Fibroblast of skin of abdomen (primary cell): ENCODE data around the gene C2CD4A.

Experiments used
- DNase-seq: peaks from one replicate; pipeline ENCODE4 v3.0.0-alpha.2; 2013

Gene C2CD4A

GRCh38 chr15:62060113-62060895 lies 6.5 kb upstream of the C2CD4A start, which contains the start of gene VPS13C:
VPS13C (minus strand) TSS chr15:62060447; CDS start chr15:62060374, 73 bp downstream.
- DNase-seq, result peak; percentile 92

DNA sequence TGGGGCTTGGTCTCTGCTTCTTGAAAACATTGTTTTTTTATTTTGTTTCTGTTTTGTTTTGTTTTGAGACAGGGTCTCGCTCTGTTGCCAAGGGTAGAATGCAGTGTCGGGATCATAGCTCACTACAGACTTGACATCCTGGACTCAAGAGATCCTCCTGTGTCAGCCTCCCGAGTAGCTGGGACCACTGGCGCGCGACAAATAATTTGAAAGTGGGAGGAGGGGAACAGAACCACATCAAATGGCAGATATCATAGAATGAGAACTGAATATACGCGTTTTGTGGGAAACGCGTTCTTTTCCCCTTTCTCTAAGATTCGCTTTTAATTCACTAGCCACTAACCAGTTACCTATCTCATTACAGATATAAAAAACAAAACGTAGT lies 5.9 kb upstream of the C2CD4A start:
- DNase-seq, result no peak

DNA sequence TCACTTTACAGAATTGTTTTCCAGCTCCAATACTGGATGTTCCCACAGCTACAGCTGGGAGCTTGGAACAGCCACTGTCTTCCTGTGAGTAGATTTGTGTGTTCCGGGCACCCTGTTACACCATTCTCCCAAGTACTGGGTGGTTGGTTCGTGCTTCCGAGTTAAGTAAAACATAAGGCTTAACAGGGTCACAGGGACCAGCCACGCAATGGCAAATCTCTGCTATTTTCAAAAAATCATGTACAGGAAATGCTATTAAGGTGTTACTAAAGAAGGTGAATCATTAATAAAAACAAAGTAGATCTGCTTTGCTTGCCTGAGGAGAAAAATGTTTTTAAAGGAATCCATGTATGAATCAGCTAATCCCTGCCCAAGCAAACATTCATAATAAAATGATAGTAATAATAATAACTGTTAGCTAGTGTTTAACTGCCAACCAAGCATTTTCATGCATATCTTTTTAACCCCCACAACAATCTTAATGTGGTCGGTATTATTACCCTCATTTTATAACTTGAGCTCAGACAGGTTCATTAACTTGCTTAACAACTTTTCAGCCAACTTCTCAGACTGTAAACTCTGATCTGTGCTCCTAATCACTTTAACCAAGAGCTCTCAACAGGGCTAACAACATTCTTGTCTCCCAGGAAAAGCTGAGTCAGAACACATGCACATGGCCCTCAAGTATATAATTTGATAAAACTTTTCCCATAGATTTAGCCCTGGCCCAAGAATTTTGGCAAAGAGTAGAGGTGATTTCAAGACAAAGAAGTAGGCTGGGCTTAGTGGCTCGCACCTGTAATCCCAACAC lies 2.7 kb upstream of the C2CD4A start:
- DNase-seq, result no peak

- DNase-seq, result no peak
These were observed 769 bp downstream of the C2CD4A start for GRCh38 chr15:62067448-62068044.

DNA sequence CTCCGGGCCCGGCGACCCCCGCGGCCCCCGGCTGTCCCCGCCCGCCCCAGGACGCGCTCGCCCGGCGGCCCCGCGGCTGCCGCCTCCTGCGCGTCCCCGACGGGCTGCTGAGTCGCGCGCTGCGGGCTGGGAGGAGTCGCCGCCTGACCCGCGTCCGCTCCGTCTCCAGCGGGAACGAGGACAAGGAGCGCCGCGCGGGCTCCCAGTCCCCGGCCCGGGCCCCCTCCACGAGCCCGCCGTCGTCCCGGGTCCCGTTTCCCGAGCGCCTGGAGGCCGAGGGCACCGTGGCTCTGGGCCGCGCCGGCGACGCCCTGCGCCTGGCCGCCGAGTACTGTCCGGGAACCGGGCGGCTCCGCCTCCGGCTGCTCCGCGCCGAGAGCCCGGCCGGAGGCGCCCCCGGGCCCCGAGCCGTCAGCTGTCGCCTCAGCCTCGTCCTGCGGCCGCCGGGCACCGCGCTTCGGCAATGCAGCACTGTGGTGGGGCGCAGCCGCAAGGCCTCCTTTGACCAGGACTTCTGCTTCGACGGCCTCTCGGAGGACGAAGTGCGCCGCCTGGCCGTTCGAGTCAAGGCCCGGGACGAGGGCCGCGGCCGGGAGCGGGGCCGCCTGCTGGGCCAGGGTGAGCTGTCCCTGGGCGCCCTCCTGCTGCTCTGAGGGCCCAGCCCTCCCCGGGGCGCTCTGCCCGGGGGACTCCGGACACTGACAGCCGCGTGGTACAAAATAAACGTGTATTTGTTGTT lies 1.5 kb downstream of the C2CD4A start:
- no peak for DNase-seq

DNA sequence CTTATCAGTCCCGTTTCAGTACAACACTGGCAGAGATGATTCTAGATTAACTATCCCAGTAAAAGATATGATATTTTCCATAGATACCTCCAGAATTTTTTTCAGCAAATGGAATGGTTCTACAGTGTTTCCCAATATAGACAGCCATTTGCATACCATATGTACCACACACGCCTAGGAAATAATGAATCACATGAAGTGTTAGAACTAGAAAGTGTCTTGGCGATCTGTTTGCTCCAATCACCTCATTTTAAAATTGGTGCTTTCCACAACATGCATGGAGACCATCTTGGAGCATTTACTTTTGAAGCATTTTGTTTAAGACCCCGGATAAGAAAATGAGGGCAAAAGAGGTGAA lies 2.0 kb downstream of the C2CD4A start:
- peak; percentile 55 for DNase-seq

DNA sequence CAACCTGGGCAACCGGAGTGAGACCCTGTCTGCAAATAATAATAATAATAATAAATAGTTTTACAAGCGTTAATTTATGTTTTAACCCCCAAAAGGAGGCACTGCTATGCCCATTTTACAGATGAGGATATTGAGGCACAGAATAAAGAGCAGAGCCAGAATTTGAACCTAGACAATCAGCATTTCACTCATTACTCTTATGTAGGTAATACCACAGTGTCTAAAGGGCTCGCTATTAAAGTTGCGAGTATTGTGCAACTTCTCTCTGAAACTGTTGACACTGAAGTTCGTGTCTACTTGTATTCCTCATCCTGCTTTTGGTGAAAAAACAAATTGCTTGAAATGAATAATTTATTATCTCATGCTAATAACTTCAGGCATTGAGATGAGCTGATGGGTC lies 2.8 kb downstream of the C2CD4A start:
- DNase-seq, result no peak

GRCh38 chr15:62071711-62072308 lies 5.0 kb downstream of the C2CD4A start:
- DNase-seq, result no peak

GRCh38 chr15:62075595-62076277 lies 9.0 kb downstream of the C2CD4A start:
- peak; percentile 58 for DNase-seq

GRCh38 chr15:62079594-62079993 lies 12.8 kb downstream of the C2CD4A start:
- DNase-seq, result no peak

- no peak for DNase-seq
These were observed 16.7 kb downstream of the C2CD4A start for GRCh38 chr15:62083194-62084154.

GRCh38 chr15:62085740-62086139 lies 19.0 kb downstream of the C2CD4A start:
- DNase-seq, result peak; percentile 39

DNA sequence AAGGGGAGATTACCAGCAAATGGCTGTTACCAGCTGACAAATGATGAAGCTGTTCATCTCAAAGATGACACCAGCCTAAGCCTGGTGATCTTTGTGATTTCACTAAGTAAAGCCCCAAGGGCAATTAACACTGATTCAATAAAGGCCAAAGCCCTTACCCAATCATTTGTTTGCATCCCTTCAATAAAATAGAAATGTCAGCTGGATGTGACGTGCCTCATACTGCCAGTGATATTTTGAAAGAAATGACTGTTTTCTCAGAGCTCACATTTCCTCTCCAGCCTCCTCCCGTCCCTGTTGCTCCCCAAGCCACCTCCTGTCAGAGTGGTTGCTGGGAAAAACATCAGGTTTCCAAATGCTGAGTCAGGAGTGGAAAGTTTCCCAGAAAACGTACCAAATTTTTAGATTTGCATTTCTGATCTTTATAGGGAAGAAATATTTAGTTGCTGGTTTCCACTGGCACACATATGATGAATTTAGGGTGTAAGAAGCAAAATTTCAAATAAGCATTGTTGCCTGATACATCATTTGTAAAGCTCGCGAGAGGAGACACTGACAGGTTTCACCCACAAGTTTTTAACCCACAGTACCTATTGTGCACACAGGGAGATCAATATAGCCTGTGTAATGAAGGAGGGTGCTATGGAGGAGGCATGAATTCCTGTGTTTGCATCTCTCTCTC lies 21.0 kb downstream of the C2CD4A start:
- DNase-seq, result peak; percentile 37

DNA sequence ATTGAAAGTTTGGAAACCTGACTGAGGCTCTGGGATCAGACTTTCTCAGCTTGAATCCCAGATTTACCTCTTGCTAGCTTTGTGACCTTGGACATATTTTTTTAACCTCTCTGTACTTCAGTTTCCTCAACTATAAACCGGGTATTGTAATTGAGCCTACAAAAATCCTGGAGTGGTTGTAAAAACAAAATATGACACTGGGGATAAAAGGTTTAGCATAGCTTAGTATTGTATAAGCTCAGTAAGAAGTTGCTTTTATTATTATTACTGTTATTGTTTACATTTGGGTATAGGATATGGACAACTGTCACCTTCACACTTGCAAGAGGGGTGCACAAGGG lies 21.5 kb downstream of the C2CD4A start:
- no peak for DNase-seq

- no peak for DNase-seq
These were observed 22.8 kb downstream of the C2CD4A start for GRCh38 chr15:62089616-62090015.

GRCh38 chr15:62090988-62091387 lies 24.2 kb downstream of the C2CD4A start:
- no peak for DNase-seq

DNA sequence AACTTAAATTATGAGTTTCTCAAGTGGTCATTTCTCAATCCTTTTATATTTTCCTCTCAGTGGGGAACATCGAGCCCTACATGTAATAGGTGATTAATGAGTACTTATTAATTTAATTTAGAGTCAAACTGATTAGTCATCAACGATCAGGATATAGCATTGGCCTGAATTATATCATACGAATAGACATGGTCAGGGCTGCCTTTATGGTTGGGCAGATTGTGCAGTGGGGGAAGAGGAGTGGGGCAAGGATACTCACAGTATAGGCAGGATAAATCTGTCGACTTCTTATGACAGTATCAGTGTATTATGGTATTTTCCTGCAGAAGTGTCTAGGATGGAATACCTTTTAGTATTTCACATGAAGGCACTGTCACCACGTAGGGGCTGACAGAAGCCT lies 27.0 kb downstream of the C2CD4A start:
- no peak for DNase-seq

DNA sequence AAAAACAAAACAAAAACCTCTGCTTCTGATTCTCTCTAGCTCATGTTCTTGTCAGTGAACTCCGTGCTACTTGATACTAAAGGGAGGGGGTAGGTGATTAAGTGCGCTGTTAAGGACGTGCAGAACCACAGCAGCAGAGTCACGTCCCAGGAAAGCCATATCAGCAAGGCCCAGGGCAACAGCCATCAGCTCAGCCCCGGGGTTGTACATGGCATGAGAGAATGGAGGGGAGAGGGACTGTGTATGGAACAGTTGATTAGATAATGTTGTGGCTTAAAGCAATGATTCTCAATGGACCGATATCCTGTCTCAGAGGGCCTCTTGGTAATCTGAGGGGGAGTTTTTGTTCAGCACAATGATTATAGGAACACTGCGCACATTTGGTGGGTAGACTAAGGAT lies 27.6 kb downstream of the C2CD4A start:
- DNase-seq, result no peak

DNA sequence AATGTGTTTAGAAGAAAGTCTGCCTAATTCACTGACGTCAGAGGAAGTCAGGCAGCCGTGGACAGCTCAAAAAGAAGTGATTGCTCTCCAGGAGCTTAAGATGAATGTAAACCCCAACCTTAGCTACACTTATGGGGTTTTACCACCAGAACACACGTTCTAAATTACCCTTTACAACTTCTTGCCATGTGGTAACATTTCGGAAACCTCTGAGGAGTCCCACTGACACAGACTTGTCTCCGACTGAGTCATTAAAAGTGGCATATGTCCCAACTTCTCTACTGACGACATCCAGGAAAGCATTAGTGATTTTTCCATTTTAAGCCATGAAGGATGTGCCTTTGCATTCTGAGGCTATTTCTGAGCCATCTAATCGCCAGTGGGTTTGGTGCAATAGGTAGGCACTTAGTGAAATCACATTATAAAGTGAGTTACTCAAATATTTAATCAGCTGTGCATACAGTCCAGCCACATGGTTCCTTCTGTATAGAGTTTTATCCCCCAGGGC lies 32.4 kb downstream of the C2CD4A start:
- DNase-seq, result peak; percentile 90

GRCh38 chr15:62103431-62103830 lies 36.7 kb downstream of the C2CD4A start:
- DNase-seq, result no peak
